HG02798 (cell line): Measurements from ENCODE around the gene LIMA1.
"Not testable (repeated sequence)": the region's sequence is repeated elsewhere in the genome, so short reads cannot be mapped to it uniquely, and the experiment has no call there.

Experiments
- ATAC-seq: cut with Tn5 transposase; IDR thresholded peaks from one replicate; pipeline ENCODE4 v1.9.1; 2021; ENCODE audit warnings: mild to moderate bottlenecking; ENCODE audit not compliant: unreplicated experiment, poor library complexity

The LIMA1 gene

GRCh38 chr12:50156641-50157040, 126.7 kb downstream of the LIMA1 start:
- no peak for ATAC-seq

- ATAC-seq: not testable (repeated sequence)
These were observed 128.4 kb downstream of the LIMA1 start for GRCh38 chr12:50154947-50155346.

GRCh38 chr12:50151047-50151687, 132.2 kb downstream of the LIMA1 start:
- ATAC-seq: no peak

GRCh38 chr12:50149311-50149710, 134.0 kb downstream of the LIMA1 start:
- ATAC-seq: no peak

GRCh38 chr12:50148011-50148410, 135.3 kb downstream of the LIMA1 start:
- ATAC-seq: not testable (repeated sequence)

GRCh38 chr12:50147281-50147680, 136.0 kb downstream of the LIMA1 start:
- ATAC-seq: no peak

- no peak for ATAC-seq
These were observed 137.9 kb downstream of the LIMA1 start for GRCh38 chr12:50145439-50145838.

GRCh38 chr12:50142993-50143392, 140.3 kb downstream of the LIMA1 start:
- ATAC-seq: no peak

GRCh38 chr12:50132505-50133135, 150.7 kb downstream of the LIMA1 start:
- no peak for ATAC-seq

GRCh38 chr12:50129290-50129689, 154.0 kb downstream of the LIMA1 start:
- no peak for ATAC-seq

GRCh38 chr12:50127546-50127945, 155.8 kb downstream of the LIMA1 start:
- ATAC-seq: no peak
